Stimulated activated CD8-positive, alpha-beta memory T cell treated with anti-CD3 and anti-CD28 coated beads, Interleukin-12 subunit alpha, Interleukin-12 subunit beta, amount 100 ng/mL, for 24 hours (primary cell): ENCODE data around the gene UGT1A3.

ENCODE experiments used
- DNase-seq: peaks from one replicate; pipeline ENCODE4 v3.0.0-alpha.2; 2020; ENCODE audit errors: extremely low read depth

Gene UGT1A3

DNA sequence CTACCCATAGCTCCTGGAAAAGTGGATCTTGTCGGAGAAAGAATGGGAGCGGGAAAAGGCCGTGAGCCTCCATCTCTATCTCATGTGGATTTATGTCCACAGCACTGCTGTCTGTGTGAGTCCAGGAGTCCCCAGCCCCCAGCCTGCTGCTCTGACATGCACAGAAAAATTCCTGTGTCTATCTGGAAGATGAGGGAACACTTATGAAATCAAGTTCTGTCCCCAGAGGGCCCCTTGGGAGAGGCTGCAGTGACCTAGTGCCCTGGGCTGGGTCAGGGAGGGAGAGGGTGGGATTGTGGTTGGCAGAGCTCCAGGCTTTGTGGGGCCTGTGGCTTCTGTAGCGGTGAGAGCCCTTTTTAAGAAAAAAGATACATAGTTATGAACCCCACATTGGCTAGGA, 87.9 kb downstream of the UGT1A3 start:
- no peak for DNase-seq

DNA sequence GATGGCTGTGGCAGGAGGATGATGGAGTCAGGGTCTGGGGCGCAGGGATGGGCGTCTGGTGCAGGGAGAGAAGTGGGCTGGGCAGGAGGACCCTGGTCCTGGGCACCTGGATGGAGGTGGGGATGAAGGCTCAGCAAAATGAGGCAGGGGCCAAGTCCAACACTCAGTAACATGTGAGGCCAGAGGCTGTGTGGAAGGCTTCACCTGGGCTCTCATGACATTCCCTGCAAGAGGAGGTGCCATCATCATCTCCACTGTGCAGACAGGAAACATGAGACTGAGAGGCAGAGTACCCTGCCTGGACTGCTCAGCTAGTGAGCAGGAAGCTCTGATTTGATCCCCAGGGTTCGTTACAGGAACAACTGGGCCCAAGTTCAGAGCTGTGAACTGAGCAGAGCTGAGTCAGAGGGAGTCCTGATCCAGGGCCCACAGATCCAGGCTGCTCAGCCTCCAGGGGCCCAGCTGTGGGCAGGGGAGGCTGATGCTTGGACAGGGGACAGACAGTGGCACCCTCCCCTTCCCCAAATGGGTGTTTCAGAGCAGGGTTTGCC, 88.6 kb downstream of the UGT1A3 start:
- DNase-seq: no peak

DNA sequence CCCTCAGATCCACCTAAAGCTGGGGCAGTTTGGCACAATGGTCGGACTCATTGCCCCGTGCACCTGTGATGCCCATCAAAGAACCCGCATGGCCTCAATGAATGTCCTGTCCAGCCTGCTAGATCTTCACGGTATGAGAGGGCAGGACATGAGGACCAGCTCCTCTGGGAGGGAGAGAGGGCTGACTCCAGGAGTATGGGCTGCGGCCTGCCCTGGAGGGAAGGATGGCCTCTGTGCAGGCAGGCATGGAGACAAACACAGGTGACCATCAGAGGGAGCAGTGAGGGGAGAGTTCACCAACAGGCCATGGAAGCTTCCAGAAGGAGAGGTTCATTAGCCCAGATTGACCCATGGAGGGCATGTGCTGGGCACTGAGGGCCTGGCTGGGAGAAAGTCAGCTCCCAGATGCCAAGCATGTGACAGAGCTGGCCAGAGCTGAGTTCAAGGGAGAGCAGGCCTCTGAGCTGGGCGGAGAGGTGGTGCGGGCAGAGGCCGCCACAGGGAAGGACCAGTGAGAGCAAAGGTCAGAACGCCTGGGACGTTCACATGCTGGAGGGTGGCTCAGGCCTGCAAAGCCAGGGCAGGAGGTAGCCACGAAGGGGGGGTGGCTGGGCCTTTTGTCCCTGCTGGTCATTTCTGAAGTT, 89.3 kb downstream of the UGT1A3 start:
- DNase-seq: no peak

DNA sequence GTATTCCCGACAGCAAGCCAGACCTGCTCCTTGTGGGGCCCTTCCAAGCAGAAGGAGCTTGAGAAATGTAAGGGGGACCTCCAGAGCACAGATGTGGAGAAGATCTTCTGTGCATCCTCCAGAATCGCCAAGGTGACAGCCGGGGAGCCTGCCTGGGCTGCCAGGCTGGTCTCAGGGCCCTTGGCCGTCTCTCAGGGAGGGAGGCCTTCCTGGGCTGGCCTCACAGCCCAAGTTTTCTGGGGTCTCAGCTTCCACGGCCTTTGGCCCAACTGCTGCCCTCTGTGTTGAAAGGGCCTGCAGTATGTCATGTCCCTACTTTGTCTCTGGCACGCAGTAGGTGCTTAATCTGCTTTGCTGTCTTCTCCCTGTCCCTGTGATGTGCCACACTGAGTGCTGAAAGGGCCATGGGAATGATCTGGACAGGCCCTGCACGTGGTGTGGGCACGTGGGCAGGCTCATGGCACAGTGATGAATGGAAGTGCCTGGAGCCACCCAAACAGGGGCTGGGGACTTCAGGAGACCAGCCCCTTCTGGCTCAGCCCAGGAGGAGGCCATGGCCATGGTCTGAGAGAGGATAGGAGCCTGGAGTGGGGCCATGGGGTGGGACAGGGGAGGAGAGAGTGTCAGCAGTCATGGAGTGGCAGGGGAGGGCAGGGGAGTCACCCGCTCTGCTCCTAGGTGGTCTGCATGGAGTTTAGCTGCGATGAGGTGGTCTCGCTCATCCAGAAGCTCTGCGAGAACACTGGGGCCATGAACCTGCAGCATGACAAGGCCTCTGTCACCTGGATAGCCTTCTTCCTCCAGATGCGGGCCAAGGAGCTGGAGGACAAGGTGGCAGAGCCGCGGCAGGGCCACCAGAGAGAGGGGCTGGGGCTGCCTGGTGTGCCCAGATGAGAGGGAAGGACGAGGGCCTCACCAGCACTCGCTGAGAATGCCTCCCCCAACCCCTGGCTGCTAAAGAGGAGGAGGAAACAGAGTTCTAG, 90.1 kb downstream of the UGT1A3 start:
- no peak for DNase-seq

DNA sequence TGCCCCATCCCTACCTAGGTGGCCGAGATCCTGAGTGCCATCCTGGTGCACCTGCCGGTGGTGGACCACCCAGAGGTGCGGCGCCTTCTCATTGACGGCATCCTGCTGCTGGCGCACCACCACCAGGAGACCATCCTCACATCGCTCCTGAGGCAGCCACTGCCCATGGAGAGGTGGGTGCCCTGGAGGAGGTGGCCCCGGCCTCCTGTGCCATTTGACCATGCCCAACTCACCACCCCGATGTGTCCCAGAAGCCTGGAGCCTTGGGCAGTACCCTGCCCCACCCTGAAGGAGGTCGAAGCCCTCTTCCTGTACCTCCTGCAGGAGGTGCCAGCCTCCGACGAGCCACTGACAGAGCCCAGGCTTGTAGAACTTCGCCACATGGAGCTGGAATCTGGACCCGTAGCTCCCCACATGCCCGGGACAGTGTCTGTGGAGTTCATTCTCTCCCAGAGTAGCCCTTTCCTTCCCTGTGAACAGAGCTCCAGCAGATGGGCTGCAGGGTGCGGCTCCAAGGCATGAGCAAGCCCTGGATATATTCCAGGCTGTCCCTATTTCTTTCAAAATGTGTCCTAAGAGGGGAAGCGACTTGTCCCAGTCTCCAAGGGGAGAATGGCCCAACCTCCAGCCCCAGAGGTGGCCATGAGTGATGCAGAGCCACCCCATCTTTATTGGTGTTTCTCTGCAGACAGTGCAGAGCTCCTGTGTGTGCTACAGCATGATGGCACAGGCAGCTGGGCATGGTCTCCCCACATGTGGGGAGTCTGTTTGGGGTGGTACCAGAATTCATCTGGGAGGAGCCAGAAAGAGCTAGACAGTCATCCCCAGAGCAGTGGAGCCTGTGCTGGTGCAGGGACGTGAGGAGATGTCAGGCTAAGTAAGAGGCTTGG, 91.3 kb downstream of the UGT1A3 start:
- DNase-seq: no peak

DNA sequence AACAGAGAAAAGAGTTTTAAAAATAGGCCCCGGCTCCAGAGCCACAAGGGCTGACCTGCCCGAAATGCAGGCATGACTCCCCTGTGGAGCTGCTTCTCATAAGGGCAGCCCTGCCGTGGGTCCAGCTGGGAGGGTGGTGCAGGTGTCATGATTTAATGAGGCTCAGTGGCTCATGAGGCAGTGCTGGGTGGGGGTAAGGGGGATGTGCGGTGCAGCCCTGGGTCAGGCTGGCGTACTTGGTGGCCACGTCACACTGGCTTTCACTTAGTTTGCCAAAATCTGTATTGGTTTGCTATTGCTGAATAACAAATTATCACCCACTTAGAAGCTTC, 91.9 kb downstream of the UGT1A3 start:
- no peak for DNase-seq

DNA sequence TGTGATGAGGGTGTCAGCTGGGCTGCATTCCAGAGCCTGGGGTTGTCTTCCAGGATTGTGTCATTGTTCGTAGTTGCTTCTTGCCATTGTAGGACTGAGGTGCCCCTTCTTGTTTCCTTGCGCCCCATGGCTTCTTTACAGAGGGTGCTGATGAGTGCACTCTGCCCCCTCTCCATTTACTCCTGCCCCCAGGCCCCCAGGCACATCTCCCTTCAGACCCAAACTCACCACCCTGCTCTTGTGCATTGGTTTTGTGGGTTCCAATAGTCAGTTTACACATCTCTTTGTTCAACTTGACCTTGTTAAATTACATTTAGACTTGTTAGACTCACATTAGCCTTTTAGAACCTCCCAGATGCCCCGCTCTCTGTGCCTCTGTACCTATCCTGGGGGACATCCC, 92.4 kb downstream of the UGT1A3 start:
- no peak for DNase-seq

DNA sequence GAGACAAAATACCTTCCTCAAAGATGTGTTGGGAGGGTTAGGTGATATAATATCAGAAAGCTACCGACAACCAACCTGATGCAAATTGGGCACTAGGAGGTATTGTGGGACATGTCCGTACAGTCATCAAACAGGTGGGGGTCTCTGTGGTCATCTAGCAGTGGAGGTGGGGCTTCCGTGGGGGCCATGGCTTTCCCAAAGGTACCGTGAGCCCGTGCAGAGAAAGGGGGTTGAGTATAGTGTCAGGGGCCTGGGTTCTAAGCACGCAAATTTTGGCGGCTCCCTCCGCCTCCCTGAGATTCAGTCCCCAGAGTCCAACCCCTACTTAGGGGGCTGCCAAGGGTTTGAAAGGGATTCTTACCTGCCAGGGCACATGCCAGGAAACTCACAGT, 92.9 kb downstream of the UGT1A3 start:
- no peak for DNase-seq

DNA sequence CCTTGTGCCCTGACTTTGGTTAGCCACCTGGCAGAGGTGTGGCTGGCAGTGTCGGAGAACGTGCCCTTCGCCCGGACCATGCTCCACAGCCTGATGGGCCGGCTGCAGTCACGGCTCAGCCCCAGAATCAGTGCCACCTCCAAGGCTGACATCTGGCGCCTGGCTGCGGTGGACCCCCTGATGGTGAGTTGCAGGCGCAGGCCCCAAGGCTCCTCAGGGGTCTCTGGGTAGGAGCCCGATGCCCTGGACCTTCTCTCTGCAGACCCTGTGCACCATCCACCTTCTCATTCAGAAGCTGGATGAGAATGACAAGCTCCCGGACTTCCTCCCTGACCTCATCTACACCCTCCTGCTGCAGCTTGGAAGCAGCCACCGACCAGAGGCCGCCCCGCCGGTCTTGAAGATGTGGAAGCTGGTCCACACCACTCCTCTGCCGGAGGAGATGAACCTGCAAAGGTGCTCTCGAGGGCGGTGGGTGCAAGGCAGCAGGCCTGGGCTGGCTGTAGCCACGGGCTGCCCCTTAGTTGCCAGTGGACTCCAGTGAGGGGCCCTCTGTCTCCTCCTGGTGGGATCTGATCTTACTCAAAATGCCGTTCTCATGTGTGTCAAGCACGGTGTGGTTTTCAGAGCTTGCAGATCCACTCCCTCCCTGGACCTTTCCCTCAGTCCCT, 93.4 kb downstream of the UGT1A3 start:
- DNase-seq: no peak
